Endothelial cell of umbilical vein (primary cell): ENCODE results near the gene TMEM270.

Experiments used
- EZH2 ChIP-seq: IDR thresholded peaks from 2 replicates; pipeline ENCODE4 v1.6.1; 2012; ENCODE audit warnings: borderline replicate concordance, low read depth, mild to moderate bottlenecking, moderate library complexity, low read length, inconsistent platforms; ENCODE audit not compliant: severe bottlenecking
- MYC ChIP-seq: IDR thresholded peaks from one replicate; pipeline ENCODE4 v1.6.1; 2011; ENCODE audit warnings: mild to moderate bottlenecking, low read depth, low read length
- POLR2AphosphoS5 ChIP-seq: IDR thresholded peaks from 2 replicates; pipeline ENCODE4 v1.6.1; 2012; ENCODE audit warnings: low read depth, mild to moderate bottlenecking, control low read depth, low read length, moderate library complexity; ENCODE audit not compliant: insufficient read depth
- TF ChIP-seq, protein P1 (sequence below), 2 donors: IDR thresholded peaks; 1 replicate in 1 of 2; 2 replicates in 1 of 2; pipeline ENCODE4 v1.5.1; 2011; ENCODE audit warnings: low read length in 2 of 2, mild to moderate bottlenecking in 2 of 2, moderate library complexity in 2 of 2, control low read depth in 1 of 2, inconsistent platforms in 1 of 2, low read depth in 1 of 2; ENCODE audit not compliant: insufficient read depth in 1 of 2; ENCODE audit errors: extremely low read depth in 1 of 2

DNA sequence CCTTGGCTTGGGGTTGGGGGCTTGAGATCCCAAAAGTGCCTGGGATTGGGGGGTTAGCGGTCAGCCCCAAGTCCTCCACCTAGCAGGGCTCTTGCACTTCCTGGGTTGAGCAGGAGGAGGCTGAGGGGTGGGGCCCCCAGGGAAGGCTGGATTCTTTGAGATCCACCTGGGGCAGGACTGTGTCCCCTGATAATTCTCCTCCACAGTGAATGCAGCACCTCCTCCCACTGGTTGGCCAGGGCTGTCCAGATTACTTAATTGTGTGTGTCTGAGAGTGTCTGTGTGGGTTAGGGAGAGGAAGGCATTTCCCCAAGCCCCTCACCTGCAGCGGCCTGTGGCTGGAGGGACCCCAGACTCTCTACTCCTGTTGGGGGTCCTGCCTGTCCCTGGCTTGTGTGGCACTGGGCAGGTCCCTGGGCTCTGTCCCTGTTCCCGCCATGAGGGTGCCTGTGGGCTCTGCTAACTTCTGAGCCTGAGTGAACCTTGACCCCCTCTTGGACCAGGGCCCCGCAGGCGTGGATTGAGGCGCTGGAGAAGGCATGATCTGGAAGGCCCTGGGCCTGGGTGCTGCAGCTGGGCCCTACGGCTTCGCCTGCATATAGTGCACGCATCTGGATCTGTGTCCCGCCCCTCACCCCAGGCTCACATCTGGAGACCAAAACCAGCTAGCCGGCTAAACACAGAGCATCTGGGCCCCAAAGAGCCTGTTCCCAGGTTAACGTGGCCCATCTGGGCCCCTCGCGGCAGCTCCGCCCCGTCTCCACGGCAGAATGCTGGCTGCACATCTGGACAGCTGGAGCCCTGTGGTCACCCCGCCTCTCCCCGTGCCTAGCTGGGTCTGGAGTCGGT is 10.4 kb downstream of the TMEM270 start:
- TF ChIP-seq, protein P1, sequence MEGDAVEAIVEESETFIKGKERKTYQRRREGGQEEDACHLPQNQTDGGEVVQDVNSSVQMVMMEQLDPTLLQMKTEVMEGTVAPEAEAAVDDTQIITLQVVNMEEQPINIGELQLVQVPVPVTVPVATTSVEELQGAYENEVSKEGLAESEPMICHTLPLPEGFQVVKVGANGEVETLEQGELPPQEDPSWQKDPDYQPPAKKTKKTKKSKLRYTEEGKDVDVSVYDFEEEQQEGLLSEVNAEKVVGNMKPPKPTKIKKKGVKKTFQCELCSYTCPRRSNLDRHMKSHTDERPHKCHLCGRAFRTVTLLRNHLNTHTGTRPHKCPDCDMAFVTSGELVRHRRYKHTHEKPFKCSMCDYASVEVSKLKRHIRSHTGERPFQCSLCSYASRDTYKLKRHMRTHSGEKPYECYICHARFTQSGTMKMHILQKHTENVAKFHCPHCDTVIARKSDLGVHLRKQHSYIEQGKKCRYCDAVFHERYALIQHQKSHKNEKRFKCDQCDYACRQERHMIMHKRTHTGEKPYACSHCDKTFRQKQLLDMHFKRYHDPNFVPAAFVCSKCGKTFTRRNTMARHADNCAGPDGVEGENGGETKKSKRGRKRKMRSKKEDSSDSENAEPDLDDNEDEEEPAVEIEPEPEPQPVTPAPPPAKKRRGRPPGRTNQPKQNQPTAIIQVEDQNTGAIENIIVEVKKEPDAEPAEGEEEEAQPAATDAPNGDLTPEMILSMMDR (IDR thresholded peaks at IDR 0.05; ENCODE audit: extremely low read depth in 1 of 2, insufficient read depth in 1 of 2, low read depth in 1 of 2, low read length in 2 of 2), result no peak
- TF ChIP-seq MYC, result no peak
- no peak for TF ChIP-seq EZH2
- no peak for TF ChIP-seq POLR2AphosphoS5
